Pancreas (tissue), 10 donors: ENCODE results near the gene TRNT1. TPM values are rescaled to one million over a fixed set of nuclear protein-coding genes. Genes with fewer than 3 reads are reported as not detected.
A peak's percentile ranks its signal among the peaks of the same experiment; 100 is the strongest.

Experiments
- ATAC-seq, 4 donors: fragments of 200-7000 bp; cut with Tn5 transposase; one replicate each; pipeline versions ENCODE4 v1.8.0 to v1.9.1; 2020; ENCODE audit warnings: mild to moderate bottlenecking in 4 of 4, moderate library complexity in 4 of 4
- DNase-seq, 6 donors: peaks; one replicate each; pipeline ENCODE4 v3.0.0-alpha.2; 2020
- FAIRE-seq: peaks from 2 replicates; lab custom pipeline; 2012; peaks lifted over from hg19 to GRCh38; lab: Jason Lieb, UNC
- H3K27ac ChIP-seq, 4 donors: fragments of 200-600 bp; sonication (generic); 1 replicate in 3 of 4; 2 replicates in 1 of 4; pipeline versions ENCODE4 v1.5.0 to v1.8.0; 2020
- H3K27me3 ChIP-seq, 4 donors: fragments of 200-600 bp; one replicate each; pipeline ENCODE4 v1.8.0; 2021
- H3K36me3 ChIP-seq, 3 donors: fragments of 200-600 bp; sonication (generic) in 1 of 3; one replicate each; pipeline versions ENCODE4 v1.5.0 to v1.8.0; 2020 to 2021
- H3K4me1 ChIP-seq, 3 donors: fragments of 200-600 bp; one replicate each; pipeline ENCODE4 v1.8.0; 2021
- H3K4me3 ChIP-seq, 4 donors: fragments of 200-600 bp; sonication (generic) in 2 of 4; one replicate each; pipeline versions ENCODE4 v1.5.0 to v1.8.0; 2020 to 2021
- H3K9me3 ChIP-seq, 4 donors: fragments of 200-600 bp; one replicate each; pipeline ENCODE4 v1.8.0; 2021
- CTCF ChIP-seq, 4 donors: fragments of 200-600 bp; sonication (generic) in 3 of 4; IDR thresholded peaks; one replicate each; pipeline versions ENCODE4 v1.5.0 to v1.8.0; 2021; ENCODE audit warnings: antibody characterized with exemption in 4 of 4
- WGBS, 2 donors: extraction: QIAGEN DNeasy Blood & Tissue Kit; methylation state at CpG; one replicate each; pipeline ENCODE4 v1.1.7; 2013; 5-methylcytosine and 5-hydroxymethylcytosine counted together
- intact Hi-C, 3 donors: fragments of 100-400 bp; cut with DNase I; formaldehyde crosslinking; loops; one replicate each; pipeline versions ENCODE4 v1.11.1 to v1.14.2; 2022
- polyA plus RNA-seq, 2 donors: library from polyadenylated mRNA; stranded (reverse); fragments of 200-250 nt; gene quantifications; one replicate each; pipeline ENCODE4 v1.2.3, GENCODE V29; 2013
- total RNA-seq, 6 donors: library from RNA; stranded (reverse); fragmentation: NEBNext Ultra II Directional in 4 of 6; extraction: Animal tissue kit (Norgen Biotek cat#: 25700) in 4 of 6; gene quantifications; one replicate each; pipeline versions ENCODE4 v1.2.1 to v1.2.4, GENCODE V29; 2021 to 2023
- donor health status: healthy with polysubstance abuse.
- donor health status: DM: no; HTN: no; CAD: no; lungs with moderate emphysema.
- donor health status: DM: no; HTN: no; CAD: no.
- donor health status: control.
- donor health status: control.
- donor health status: Bipolar disorder and iron deficiency.
- donor health status: DM: yes; HTN: yes; CAD: no.
- donor health status: DM: no; HTN: no; CAD: no.
- donor health status: DM: no; HTN: no; CAD: no.
- donor health status: DM: yes; HTN: yes; CAD: no.

Gene TRNT1
- total and polyA plus RNA-seq, 8 donors, result 7.6 to 11.5 (median 8.4) TPM

- DNase-seq, result no peak
- intact Hi-C loops, result loop anchor here in 1 of 3 donors (5.0 kb wide), 1 partner anchor 1076 kb away; no protein-coding TSS in a partner anchor
- 37 to 39% methylated on average over 6 of the region's 6 CpGs for WGBS, 2 donors
- Histone ChIP-seq H3K4me1 (no peaks in the 10 kb centered on the region), H3K27me3 (no peaks in the 10 kb centered on the region), H3K36me3 (no peaks in the 10 kb centered on the region), H3K4me3 (no peak overlapping the region), H3K27ac (no peak overlapping the region), H3K9me3 (no peaks in the 10 kb centered on the region)
- ATAC-seq, result peak in 1 of 4 donors; percentile 40
- peak in 3 of 4 donors; percentile 8 to 25 (median 15) for TF ChIP-seq CTCF (IDR thresholded peaks at IDR 0.05)
- FAIRE-seq, result no peak
These were observed 69.6 kb downstream of the TRNT1 start for GRCh38 chr3:3196148-3196861.

Other genes starting within 250 kb of the TRNT1 start
- under 1 TPM in 3 of 6 donors, not detected in 3; 0.04 to 0.14 (median 0.12) TPM for gene IL5RA, start 16.6 kb upstream of the TRNT1 start, total RNA-seq
- under 1 TPM; 0.15 to 0.35 TPM for gene IL5RA, start 16.6 kb upstream of the TRNT1 start, polyA plus RNA-seq
- 10 to 100 TPM; 17.9 to 31.8 (median 26.9) TPM for gene CRBN, start 52.8 kb downstream of the TRNT1 start, total RNA-seq
- gene CRBN, start 52.8 kb downstream of the TRNT1 start, polyA plus RNA-seq, result 10 to 100 TPM; 13.8 to 23.3 TPM